Central memory CD8-positive, alpha-beta T cell (primary cell): ENCODE data around the gene GLG1.
"Not testable (repeated sequence)": the region's sequence is repeated elsewhere in the genome, so short reads cannot be mapped to it uniquely, and the experiment has no call there.

Experiments
- ATAC-seq: fragments of 150-1000 bp; cut with Tn5 transposase; replicated peaks from 2 replicates; pipeline ENCODE4 v1.10.0; 2022; ENCODE audit warnings: mild to moderate bottlenecking, moderate FRiP score, moderate number of reproducible peaks; ENCODE audit not compliant: poor library complexity, severe bottlenecking; ENCODE audit errors: extremely low read depth
- DNase-seq, 2 donors: peaks; one replicate each; pipeline ENCODE4 v3.0.0; 2021; ENCODE audit warnings: low spot score in 2 of 2
- H3K27ac Mint-ChIP-seq: one replicate; pipeline ENCODE4 v1.8.0; 2022; ENCODE audit warnings: low read depth, mild to moderate bottlenecking, moderate library complexity, mixed read lengths
- H3K27me3 Mint-ChIP-seq: one replicate; pipeline ENCODE4 v1.8.0; 2022; ENCODE audit warnings: mixed read lengths
- H3K36me3 Mint-ChIP-seq: one replicate; pipeline ENCODE4 v1.8.0; 2022; ENCODE audit warnings: mild to moderate bottlenecking, moderate library complexity, mixed read lengths; ENCODE audit not compliant: insufficient read depth
- H3K4me1 Mint-ChIP-seq: one replicate; pipeline ENCODE4 v1.8.0; 2022; ENCODE audit warnings: mixed read lengths
- H3K4me3 Mint-ChIP-seq: one replicate; pipeline ENCODE4 v1.8.0; 2022; ENCODE audit warnings: mild to moderate bottlenecking, moderate library complexity, mixed read lengths
- H3K9me3 Mint-ChIP-seq: one replicate; pipeline ENCODE4 v1.8.0; 2022; ENCODE audit warnings: mixed read lengths

Gene GLG1

GRCh38 chr16:74422086-74422485, 184.8 kb downstream of the GLG1 start:
- not testable (repeated sequence) for H3K4me3 Mint-ChIP-seq, ATAC-seq, H3K27ac Mint-ChIP-seq, H3K9me3 Mint-ChIP-seq, H3K4me1 Mint-ChIP-seq, H3K27me3 Mint-ChIP-seq, H3K36me3 Mint-ChIP-seq, DNase-seq

- not testable (repeated sequence) for H3K9me3 Mint-ChIP-seq, ATAC-seq, H3K4me1 Mint-ChIP-seq, H3K36me3 Mint-ChIP-seq, H3K27ac Mint-ChIP-seq, H3K27me3 Mint-ChIP-seq, H3K4me3 Mint-ChIP-seq, DNase-seq
These were observed 185.5 kb downstream of the GLG1 start for GRCh38 chr16:74421482-74421785.

- not testable (repeated sequence) for ATAC-seq, H3K36me3 Mint-ChIP-seq, H3K27me3 Mint-ChIP-seq, DNase-seq, H3K27ac Mint-ChIP-seq, H3K9me3 Mint-ChIP-seq, H3K4me3 Mint-ChIP-seq, H3K4me1 Mint-ChIP-seq
These were observed 186.1 kb downstream of the GLG1 start, which contains the start of gene CLEC18B for GRCh38 chr16:74420612-74421481. Gene CLEC18B (minus strand): TSS chr16:74421478. CDS start chr16:74421270, 208 bp downstream.

- not testable (repeated sequence) for H3K27me3 Mint-ChIP-seq, H3K4me3 Mint-ChIP-seq, H3K27ac Mint-ChIP-seq, H3K9me3 Mint-ChIP-seq, H3K36me3 Mint-ChIP-seq, H3K4me1 Mint-ChIP-seq, ATAC-seq, DNase-seq
These were observed 187.1 kb downstream of the GLG1 start for GRCh38 chr16:74419811-74420210.

- not testable (repeated sequence) for H3K27ac Mint-ChIP-seq, H3K4me1 Mint-ChIP-seq, H3K9me3 Mint-ChIP-seq, ATAC-seq, H3K4me3 Mint-ChIP-seq, H3K27me3 Mint-ChIP-seq, H3K36me3 Mint-ChIP-seq, DNase-seq
These were observed 189.0 kb downstream of the GLG1 start for GRCh38 chr16:74417897-74418296.

- H3K27me3 Mint-ChIP-seq, H3K4me3 Mint-ChIP-seq: not testable (repeated sequence)
These were observed 193.0 kb downstream of the GLG1 start for GRCh38 chr16:74413920-74414319.

GRCh38 chr16:74413485-74413884, 193.4 kb downstream of the GLG1 start:
- not testable (repeated sequence) for H3K36me3 Mint-ChIP-seq, DNase-seq, H3K4me3 Mint-ChIP-seq, ATAC-seq, H3K4me1 Mint-ChIP-seq, H3K27ac Mint-ChIP-seq, H3K27me3 Mint-ChIP-seq, H3K9me3 Mint-ChIP-seq

More at GRCh38 chr16:74413920-74414319, 193.0 kb downstream of the GLG1 start:
- H3K9me3 Mint-ChIP-seq, H3K27ac Mint-ChIP-seq, H3K4me1 Mint-ChIP-seq, ATAC-seq, H3K36me3 Mint-ChIP-seq, DNase-seq: not testable (repeated sequence)

GRCh38 chr16:74412775-74413390, 194.0 kb downstream of the GLG1 start:
- H3K27me3 Mint-ChIP-seq, DNase-seq, H3K9me3 Mint-ChIP-seq, ATAC-seq, H3K36me3 Mint-ChIP-seq, H3K4me3 Mint-ChIP-seq, H3K27ac Mint-ChIP-seq, H3K4me1 Mint-ChIP-seq: not testable (repeated sequence)

- H3K27me3 Mint-ChIP-seq, H3K27ac Mint-ChIP-seq, H3K4me1 Mint-ChIP-seq, ATAC-seq, H3K4me3 Mint-ChIP-seq, DNase-seq, H3K36me3 Mint-ChIP-seq, H3K9me3 Mint-ChIP-seq: not testable (repeated sequence)
These were observed 194.7 kb downstream of the GLG1 start for GRCh38 chr16:74412138-74412774.

- not testable (repeated sequence) for H3K27ac Mint-ChIP-seq, H3K27me3 Mint-ChIP-seq, H3K9me3 Mint-ChIP-seq, H3K36me3 Mint-ChIP-seq, H3K4me1 Mint-ChIP-seq, DNase-seq, ATAC-seq, H3K4me3 Mint-ChIP-seq
These were observed 195.9 kb downstream of the GLG1 start for GRCh38 chr16:74410981-74411380.

GRCh38 chr16:74410057-74410957, 196.6 kb downstream of the GLG1 start:
- H3K36me3 Mint-ChIP-seq, H3K9me3 Mint-ChIP-seq, H3K27ac Mint-ChIP-seq, H3K4me1 Mint-ChIP-seq, ATAC-seq, DNase-seq, H3K4me3 Mint-ChIP-seq, H3K27me3 Mint-ChIP-seq: not testable (repeated sequence)
